Measurements from ENCODE around the gene HLA-DOA. TPM values are rescaled to one million over a fixed set of nuclear protein-coding genes. Genes with fewer than 3 reads are reported as not detected.

The HLA-DOA gene
- total and polyA plus RNA-seq, 2 of the 8 experiments (the other 6 are each of a cell fraction or from before 2014, with no cell fraction given) = 23.7 to 89.0 TPM

GRCh38 chr6:33008944-33009861 lies at the start of gene HLA-DOA (continued):
- TF ChIP-seq USF2 (IDR thresholded peaks at IDR 0.05; ENCODE audit: low read length) = no peak
- TF ChIP-seq KDM4A (IDR thresholded peaks at IDR 0.05; ENCODE audit: low read depth, low read length, severe bottlenecking) = no peak
- no peak for TF ChIP-seq BCL11A (IDR thresholded peaks at IDR 0.05; ENCODE audit: low read depth in 2 of 2, low read length in 2 of 2)
- peak; percentile 98 for TF ChIP-seq RFX5 (IDR thresholded peaks at IDR 0.05; ENCODE audit: borderline replicate concordance, low read depth, low read length)
- no peak for TF ChIP-seq FOSL1 (IDR thresholded peaks at IDR 0.05; ENCODE audit: insufficient read depth, low read depth, low read length)
- no peak for TF ChIP-seq SUZ12 (IDR thresholded peaks at IDR 0.05; ENCODE audit: low read length)
- no peak for TF ChIP-seq EZH2 (IDR thresholded peaks at IDR 0.05; ENCODE audit: low read depth, low read length, severe bottlenecking)
- no peak for TF ChIP-seq HDAC2 (IDR thresholded peaks at IDR 0.05; ENCODE audit: borderline replicate concordance in 1 of 2, low read depth in 2 of 2, low read length in 2 of 2)
- TF ChIP-seq TBP (IDR thresholded peaks at IDR 0.05; ENCODE audit: low read depth, low read length) = peak; percentile 38; the same call in 1 of the 2 replicates
- no peak for TF ChIP-seq NANOG (IDR thresholded peaks at IDR 0.05; ENCODE audit: insufficient read depth, low read depth, low read length, poor library complexity, severe bottlenecking)
- TF ChIP-seq ASH2L (IDR thresholded peaks at IDR 0.05; ENCODE audit: low read length) = no peak
- TF ChIP-seq POLR2AphosphoS5 (IDR thresholded peaks at IDR 0.05; ENCODE audit: low read depth, low read length) = 0 out of 2 replicates have a peak, but pooled peaks have one; percentile 44
- TF ChIP-seq GABPA (IDR thresholded peaks at IDR 0.05; ENCODE audit: borderline replicate concordance, insufficient read depth, low read length) = no peak
- no peak for TF ChIP-seq SIX5 (IDR thresholded peaks at IDR 0.05; ENCODE audit: low read depth, low read length)
- TF ChIP-seq CREB1 (IDR thresholded peaks at IDR 0.05) = peak; percentile 91
- TF ChIP-seq SIN3A (conservative IDR thresholded peaks at IDR 0.05 in 1 of 2, IDR thresholded peaks at IDR 0.05 in 1 of 2; ENCODE audit: low read depth in 1 of 2, low read length in 2 of 2) = peak in 1 of 2 experiments; percentile 45; a peak in 1 of 4 replicates
- peak in 1 of 2 experiments; percentile 71; a peak in 2 of 3 replicates for TF ChIP-seq POLR2A (IDR thresholded peaks at IDR 0.05; ENCODE audit: control extremely low read depth in 1 of 2, low read depth in 2 of 2, low read length in 2 of 2)
- no peak for TF ChIP-seq MAFK (IDR thresholded peaks at IDR 0.05; ENCODE audit: low read depth, low read length)
- no peak for TF ChIP-seq RAD21 (IDR thresholded peaks at IDR 0.05 in 1 of 2, conservative IDR thresholded peaks at IDR 0.05 in 1 of 2; ENCODE audit: low read depth in 2 of 2, low read length in 2 of 2)
- no peak for TF ChIP-seq CHD2 (IDR thresholded peaks at IDR 0.05; ENCODE audit: low read length)

Data from H1 (cell line).